ENCODE results near the gene ZFP37.
A peak's percentile ranks its signal among the peaks of the same experiment; 100 is the strongest.
"Not testable (repeated sequence)": the region's sequence is repeated elsewhere in the genome, so short reads cannot be mapped to it uniquely, and the experiment has no call there.

ZFP37 gene

GRCh38 chr9:113056191-113057106 lies at the start of gene ZFP37:
TSS of gene ZFP37 (minus strand) at chr9:113056724. CDS start at chr9:113056688, 36 bp downstream.
- Mint-ChIP-seq H3K27me3 (ENCODE audit: low read depth) (no peaks in the 10 kb centered on the region), H3K27ac (no peak within 1 kb of the TSS), H3K4me3 (no peak within 1 kb of the TSS), H3K4me1 (ENCODE audit: low read depth) (no peaks in the 10 kb centered on the region), H3K9me3 (peaks cover 12% of the 10 kb centered on the region), H3K36me3 (ENCODE audit: low read depth) (no peaks in the 10 kb centered on the region)

DNA sequence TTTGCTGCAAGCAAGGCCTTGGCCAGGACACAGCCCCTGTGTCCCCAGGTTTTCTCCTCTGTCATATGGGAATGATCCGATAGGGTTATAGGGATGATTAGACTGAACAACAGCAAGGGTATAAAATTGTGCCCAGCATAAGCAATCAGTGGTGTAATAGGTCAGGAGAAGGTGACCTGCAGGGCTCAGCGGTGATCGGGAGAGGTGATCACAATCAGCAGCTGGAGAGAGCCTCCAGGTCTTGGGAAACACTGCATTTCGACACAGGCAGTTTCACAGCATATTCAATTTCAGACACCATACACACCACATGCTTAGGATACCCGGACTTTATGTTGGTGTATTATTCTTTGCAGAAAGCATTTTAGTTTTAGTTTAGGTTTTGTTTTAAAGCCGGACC lies 48.8 kb upstream of the ZFP37 start:
- not testable (repeated sequence) for H3K27me3 Mint-ChIP-seq (ENCODE audit: low read depth); H3K4me3 Mint-ChIP-seq; H3K4me1 Mint-ChIP-seq (ENCODE audit: low read depth); H3K9me3 Mint-ChIP-seq; H3K27ac Mint-ChIP-seq; H3K36me3 Mint-ChIP-seq (ENCODE audit: low read depth)

DNA sequence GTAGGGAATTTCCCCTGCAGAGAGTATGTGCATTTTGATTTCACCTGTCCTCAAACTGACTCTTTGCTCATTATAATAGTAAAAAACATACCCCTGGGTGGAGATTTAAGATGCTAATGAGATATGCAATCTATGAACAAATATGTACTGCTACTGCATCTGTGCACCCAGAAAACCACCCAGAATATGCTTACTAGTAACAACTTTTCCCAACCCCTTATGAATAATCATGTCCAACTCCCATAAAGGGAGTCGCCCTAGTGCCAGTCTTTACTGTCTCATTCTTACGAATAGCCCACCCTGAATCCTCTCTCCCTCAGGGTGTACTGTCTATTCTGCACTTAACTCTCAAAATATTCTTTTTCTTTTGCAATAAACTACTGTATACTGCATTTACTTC lies 39.0 kb upstream of the ZFP37 start:
- peaks cover 9% of the 10 kb centered on the region for H3K27me3 Mint-ChIP-seq (ENCODE audit: low read depth)
- peaks cover 9% of the 10 kb centered on the region for H3K9me3 Mint-ChIP-seq
- H3K4me3 Mint-ChIP-seq = no peak overlapping the region
- H3K4me1 Mint-ChIP-seq (ENCODE audit: low read depth) = no peaks in the 10 kb centered on the region
- H3K36me3 Mint-ChIP-seq (ENCODE audit: low read depth) = no peaks in the 10 kb centered on the region
- H3K27ac Mint-ChIP-seq = no peak overlapping the region

DNA sequence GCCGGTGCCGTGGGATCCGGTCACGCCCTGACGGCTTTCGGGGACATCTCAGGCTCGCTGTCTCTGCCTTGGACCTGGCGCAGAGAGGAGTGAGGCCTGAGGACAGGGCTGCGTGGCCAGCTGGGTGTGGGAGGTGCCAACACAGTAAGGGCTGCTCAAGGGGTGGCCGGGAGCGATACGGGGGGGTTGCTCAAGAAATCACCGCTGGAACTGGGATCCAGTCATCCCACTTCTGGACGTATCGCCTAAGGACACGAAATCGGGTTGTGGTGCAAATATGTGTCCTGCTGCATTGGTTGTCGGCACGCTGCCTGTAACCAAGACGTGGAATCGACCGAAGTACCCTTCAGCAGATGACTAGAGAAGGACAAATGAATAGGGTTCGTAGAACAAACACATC lies 33.4 kb upstream of the ZFP37 start:
- H3K4me1 Mint-ChIP-seq (ENCODE audit: low read depth); H3K27ac Mint-ChIP-seq; H3K36me3 Mint-ChIP-seq (ENCODE audit: low read depth); H3K4me3 Mint-ChIP-seq: not testable (repeated sequence)
- peaks cover 16% of the 10 kb centered on the region for H3K27me3 Mint-ChIP-seq (ENCODE audit: low read depth)
- H3K9me3 Mint-ChIP-seq = peaks cover 12% of the 10 kb centered on the region

- Mint-ChIP-seq H3K9me3 (peaks cover 12% of the 10 kb centered on the region), H3K27me3 (ENCODE audit: low read depth) (peaks cover 16% of the 10 kb centered on the region)
- H3K4me1 Mint-ChIP-seq (ENCODE audit: low read depth); H3K27ac Mint-ChIP-seq; H3K36me3 Mint-ChIP-seq (ENCODE audit: low read depth); H3K4me3 Mint-ChIP-seq: not testable (repeated sequence)
Measured at GRCh38 chr9:113089143-113089505, 32.6 kb upstream of the ZFP37 start.

GRCh38 chr9:113088456-113089142 lies 32.1 kb upstream of the ZFP37 start:
- not testable (repeated sequence) for H3K4me3 Mint-ChIP-seq; H3K27ac Mint-ChIP-seq; H3K4me1 Mint-ChIP-seq (ENCODE audit: low read depth); H3K36me3 Mint-ChIP-seq (ENCODE audit: low read depth)
- peaks cover 12% of the 10 kb centered on the region for H3K9me3 Mint-ChIP-seq
- peaks cover 16% of the 10 kb centered on the region for H3K27me3 Mint-ChIP-seq (ENCODE audit: low read depth)

GRCh38 chr9:113062932-113063310 lies 6.4 kb upstream of the ZFP37 start:
- H3K4me1 Mint-ChIP-seq (ENCODE audit: low read depth); H3K36me3 Mint-ChIP-seq (ENCODE audit: low read depth); H3K27ac Mint-ChIP-seq; H3K4me3 Mint-ChIP-seq; H3K27me3 Mint-ChIP-seq (ENCODE audit: low read depth): not testable (repeated sequence)
- peaks cover 12% of the 10 kb centered on the region for H3K9me3 Mint-ChIP-seq

GRCh38 chr9:113062256-113062931 lies 5.9 kb upstream of the ZFP37 start:
- not testable (repeated sequence) for H3K4me3 Mint-ChIP-seq; H3K27ac Mint-ChIP-seq; H3K36me3 Mint-ChIP-seq (ENCODE audit: low read depth); H3K27me3 Mint-ChIP-seq (ENCODE audit: low read depth); H3K4me1 Mint-ChIP-seq (ENCODE audit: low read depth)
- H3K9me3 Mint-ChIP-seq = peaks cover 12% of the 10 kb centered on the region

DNA sequence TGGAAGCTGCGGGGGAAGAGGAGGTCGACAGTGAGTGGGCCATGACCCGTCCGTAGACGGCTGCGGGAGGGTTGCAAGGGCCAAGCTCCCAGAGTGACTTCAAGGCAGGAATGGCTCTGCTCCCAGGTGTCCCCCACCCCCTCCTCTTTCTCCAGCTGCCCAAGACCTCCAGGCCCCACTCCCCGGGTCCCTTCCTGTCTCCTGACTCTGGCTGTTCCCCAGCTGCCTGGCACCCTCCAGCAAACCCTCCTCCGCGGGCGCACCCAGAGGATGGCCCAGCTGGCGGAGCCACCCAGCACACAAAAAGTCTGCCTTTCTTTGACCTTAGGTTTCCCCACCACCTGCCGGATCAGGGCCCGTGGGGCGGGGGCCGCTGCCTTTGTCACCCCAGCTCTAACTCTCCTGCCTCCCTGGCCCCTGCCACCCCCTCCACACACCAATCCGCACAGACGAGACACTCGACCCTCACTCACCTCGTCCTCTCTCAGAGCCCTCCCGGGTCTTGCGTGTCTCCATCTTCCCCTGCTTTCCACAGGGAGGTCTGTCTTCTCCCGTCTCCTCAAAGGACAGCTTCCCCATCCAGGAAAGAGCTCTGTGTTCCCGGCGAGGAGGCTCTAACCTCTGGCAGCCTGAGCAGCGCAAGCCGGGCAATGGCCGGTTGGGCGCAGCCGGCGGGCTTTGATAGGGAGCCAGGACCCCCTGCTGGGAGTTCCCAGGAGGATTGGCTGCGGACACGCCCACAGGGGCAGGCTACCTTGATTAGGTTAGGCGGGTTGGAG lies 4.7 kb upstream of the ZFP37 start:
- H3K27ac Mint-ChIP-seq; H3K36me3 Mint-ChIP-seq (ENCODE audit: low read depth): not testable (repeated sequence)

GRCh38 chr9:113059581-113060284 lies 3.2 kb upstream of the ZFP37 start:
- H3K27me3 Mint-ChIP-seq (ENCODE audit: low read depth); H3K4me1 Mint-ChIP-seq (ENCODE audit: low read depth); H3K36me3 Mint-ChIP-seq (ENCODE audit: low read depth); H3K4me3 Mint-ChIP-seq: not testable (repeated sequence)
- Mint-ChIP-seq H3K27ac (peak overlapping the region; percentile 50), H3K9me3 (peaks cover 12% of the 10 kb centered on the region)

More for the DNA sequence above, 4.7 kb upstream of the ZFP37 start:
- not testable (repeated sequence) for H3K4me1 Mint-ChIP-seq (ENCODE audit: low read depth); H3K4me3 Mint-ChIP-seq; H3K27me3 Mint-ChIP-seq (ENCODE audit: low read depth)
- peaks cover 12% of the 10 kb centered on the region for H3K9me3 Mint-ChIP-seq

GRCh38 chr9:113057193-113057592 lies 669 bp upstream of the ZFP37 start:
- Mint-ChIP-seq H3K27me3 (ENCODE audit: low read depth) (no peaks in the 10 kb centered on the region), H3K4me3 (no peak overlapping the region), H3K4me1 (ENCODE audit: low read depth) (no peaks in the 10 kb centered on the region), H3K27ac (no peak overlapping the region), H3K9me3 (peaks cover 12% of the 10 kb centered on the region), H3K36me3 (ENCODE audit: low read depth) (no peaks in the 10 kb centered on the region)

DNA sequence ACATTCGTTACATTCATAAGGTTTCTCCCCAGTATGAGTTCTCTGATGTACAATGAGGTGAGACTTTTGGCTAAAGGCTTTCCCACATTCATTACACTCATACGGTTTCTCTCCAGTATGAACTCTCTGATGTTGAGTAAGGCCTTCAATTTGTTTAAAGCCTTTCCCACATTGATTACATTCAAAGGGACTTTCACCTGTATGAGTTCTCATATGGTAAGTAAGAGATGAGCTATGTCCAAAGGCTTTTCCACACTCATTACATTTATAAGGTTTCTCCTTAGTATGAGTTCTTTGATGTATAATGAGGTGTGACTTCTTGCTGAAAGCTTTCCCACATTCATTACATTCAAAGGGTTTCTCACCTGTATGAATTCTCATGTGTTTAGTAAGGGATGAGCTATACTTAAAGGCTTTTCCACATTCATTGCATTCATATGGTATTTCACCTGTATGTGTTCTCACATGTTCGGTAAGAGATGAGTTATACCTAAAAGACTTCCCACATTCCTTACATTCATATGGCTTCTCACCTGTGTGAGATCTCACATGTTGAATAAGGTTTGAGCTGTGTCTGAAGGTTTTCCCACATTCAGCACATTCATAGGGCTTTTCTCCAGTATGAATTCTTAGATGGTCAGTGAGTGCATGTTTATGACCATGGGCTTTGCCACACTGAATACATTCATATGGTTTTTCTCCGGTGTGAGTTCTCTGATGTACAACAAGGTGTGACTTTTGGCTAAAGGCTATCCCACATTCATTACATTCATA lies 13.5 kb downstream of the ZFP37 start:
- Mint-ChIP-seq H3K4me3 (no peak overlapping the region), H3K9me3 (peaks cover 78% of the 10 kb centered on the region), H3K36me3 (ENCODE audit: low read depth) (peaks cover 7% of the 10 kb centered on the region), H3K27ac (no peak overlapping the region), H3K27me3 (ENCODE audit: low read depth) (no peaks in the 10 kb centered on the region), H3K4me1 (ENCODE audit: low read depth) (no peaks in the 10 kb centered on the region)

DNA sequence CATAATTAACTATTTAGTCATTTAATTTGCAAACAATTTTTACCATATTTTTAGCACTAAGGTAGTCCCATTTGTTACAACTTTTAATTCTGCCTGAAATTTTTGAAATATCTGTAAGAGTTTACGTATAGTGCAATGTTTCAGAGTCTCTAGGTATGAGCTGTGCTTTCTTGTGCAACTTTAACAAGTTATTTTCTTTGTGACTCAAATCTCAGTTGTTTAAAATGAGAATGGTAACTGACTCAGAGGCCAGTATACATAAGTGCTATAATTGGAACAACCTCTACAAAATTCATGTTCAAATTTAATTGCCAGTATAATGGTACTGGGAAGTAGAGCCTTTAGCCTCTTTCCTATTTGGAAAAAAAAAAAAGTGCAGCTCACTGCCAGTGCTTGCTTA lies 30.3 kb downstream of the ZFP37 start:
- Mint-ChIP-seq H3K9me3 (peaks cover 41% of the 10 kb centered on the region), H3K27me3 (ENCODE audit: low read depth) (no peaks in the 10 kb centered on the region), H3K27ac (no peak overlapping the region), H3K4me1 (ENCODE audit: low read depth) (no peaks in the 10 kb centered on the region), H3K4me3 (no peak overlapping the region), H3K36me3 (ENCODE audit: low read depth) (no peaks in the 10 kb centered on the region)
